SK-N-SH treated with all-trans-retinoic acid at 6 μM for 48 hours (cell line): ENCODE data around the gene GART.

Experiments used
- ISL1 ChIP-seq: fragments of 250-450 bp; sonication (Bioruptor Pico); IDR thresholded peaks from 2 replicates; pipeline ENCODE4 v2.1.2; 2022; ENCODE audit warnings: mild to moderate bottlenecking, moderate library complexity
- PATZ1 ChIP-seq: fragments of 250-450 bp; sonication (Bioruptor Pico); IDR thresholded peaks from 2 replicates; pipeline ENCODE4 v1.8.0; 2020; ENCODE audit warnings: mild to moderate bottlenecking, moderate library complexity, borderline replicate concordance
- ZNF565 ChIP-seq: fragments of 450-650 bp; formaldehyde crosslinking; conservative IDR thresholded peaks from 2 replicates; pipeline ENCODE4 v1.5.0; 2020; ENCODE audit warnings: low read depth, mild to moderate bottlenecking, moderate library complexity

- no peak for TF ChIP-seq PATZ1
- TF ChIP-seq ZNF565 (CRISPR knock-in tag): no peak
- TF ChIP-seq ISL1 (CRISPR knock-in tag): no peak
These were observed 61.3 kb downstream of the GART start for GRCh38 chr21:33480481-33481103.
